T-helper 1 cell treated with Interleukin-12 subunit alpha and Interleukin-12 subunit beta and Interleukin-4 antibody, amounts not matched to agents 30 μg/mL and 1 μg/mL, for 36 hours (primary cell): ENCODE measurements around the gene CHST12.
"Not testable (repeated sequence)": the region's sequence is repeated elsewhere in the genome, so short reads cannot be mapped to it uniquely, and the experiment has no call there.

Experiments
- H3K27ac Mint-ChIP-seq: one replicate; pipeline ENCODE4 v1.8.0; 2021; ENCODE audit warnings: mild to moderate bottlenecking, mixed read lengths
- H3K27me3 Mint-ChIP-seq: one replicate; pipeline ENCODE4 v1.8.0; 2021; ENCODE audit warnings: low read depth, mixed read lengths
- H3K36me3 Mint-ChIP-seq: one replicate; pipeline ENCODE4 v1.8.0; 2021; ENCODE audit warnings: low read depth, mixed read lengths
- H3K4me1 Mint-ChIP-seq: one replicate; pipeline ENCODE4 v1.8.0; 2021; ENCODE audit warnings: low read depth, mixed read lengths
- H3K4me3 Mint-ChIP-seq: one replicate; pipeline ENCODE4 v1.8.0; 2021; ENCODE audit warnings: mild to moderate bottlenecking, moderate library complexity, mixed read lengths
- H3K9me3 Mint-ChIP-seq: one replicate; pipeline ENCODE4 v1.8.0; 2021; ENCODE audit warnings: mixed read lengths

The CHST12 gene

DNA sequence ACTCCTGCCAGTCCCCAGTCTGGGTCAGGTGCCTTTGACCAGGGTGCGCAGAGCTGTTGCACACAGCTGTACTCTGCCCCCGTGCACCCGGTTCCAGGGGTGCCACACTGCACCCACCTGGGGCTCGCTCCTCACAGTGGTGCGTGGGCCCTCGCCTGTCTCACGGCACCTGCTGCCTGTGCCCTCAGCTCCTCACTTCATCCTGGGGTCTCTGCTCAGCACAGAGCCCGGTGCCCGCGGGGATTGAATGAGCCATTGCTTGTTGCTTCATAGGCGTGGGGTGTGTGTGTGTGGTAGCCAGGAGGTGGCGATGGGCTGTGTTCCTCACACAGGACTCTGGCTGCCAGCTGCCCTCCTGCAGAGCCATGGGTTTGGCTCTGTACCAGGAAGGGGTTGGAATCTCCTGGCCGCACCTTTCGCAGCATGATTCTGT lies 30.3 kb upstream of the CHST12 start:
- Mint-ChIP-seq H3K27me3 (no peaks in the 10 kb centered on the region), H3K27ac (no peak overlapping the region)

DNA sequence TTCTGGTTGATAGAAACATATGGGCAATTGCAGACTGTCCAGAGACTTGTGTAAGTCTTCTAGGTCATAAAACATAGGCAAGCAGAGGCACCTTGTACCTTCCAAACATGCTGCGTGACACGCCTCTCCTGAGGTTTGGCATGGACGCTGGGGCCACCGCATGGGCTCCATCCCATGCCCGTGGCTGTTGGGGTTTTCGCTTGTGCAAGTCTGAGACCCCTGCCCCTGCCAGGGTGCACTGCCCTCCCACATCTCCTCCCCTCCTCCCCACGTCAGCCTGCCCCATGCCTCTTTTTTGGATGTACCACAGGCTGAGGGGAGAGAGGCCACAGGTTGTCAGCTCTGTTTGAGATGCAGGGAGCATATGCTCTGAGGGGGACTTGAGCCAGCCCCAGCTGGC lies 29.8 kb upstream of the CHST12 start:
- Mint-ChIP-seq H3K4me1 (peaks cover 3% of the 10 kb centered on the region), H3K27ac (no peak overlapping the region), H3K27me3 (no peaks in the 10 kb centered on the region), H3K4me3 (no peak overlapping the region), H3K9me3 (no peaks in the 10 kb centered on the region), H3K36me3 (peaks cover 51% of the 10 kb centered on the region)

More for the DNA sequence above, 30.3 kb upstream of the CHST12 start:
- peaks cover 48% of the 10 kb centered on the region for H3K36me3 Mint-ChIP-seq
- H3K4me1 Mint-ChIP-seq, result peaks cover 3% of the 10 kb centered on the region
- no peaks in the 10 kb centered on the region for H3K9me3 Mint-ChIP-seq
- no peak overlapping the region for H3K4me3 Mint-ChIP-seq

GRCh38 chr7:2374401-2374800 lies 29.0 kb upstream of the CHST12 start:
- Mint-ChIP-seq H3K27me3 (no peaks in the 10 kb centered on the region), H3K27ac (no peak overlapping the region), H3K4me1 (peaks cover 3% of the 10 kb centered on the region), H3K9me3 (no peaks in the 10 kb centered on the region), H3K4me3 (no peak overlapping the region), H3K36me3 (peaks cover 51% of the 10 kb centered on the region)

- H3K4me1 Mint-ChIP-seq, result peaks cover 3% of the 10 kb centered on the region
- peaks cover 52% of the 10 kb centered on the region for H3K36me3 Mint-ChIP-seq
- no peaks in the 10 kb centered on the region for H3K27me3 Mint-ChIP-seq
- H3K4me3 Mint-ChIP-seq, result no peak overlapping the region
- H3K9me3 Mint-ChIP-seq, result no peaks in the 10 kb centered on the region
- no peak overlapping the region for H3K27ac Mint-ChIP-seq
These were observed 28.3 kb upstream of the CHST12 start for GRCh38 chr7:2374830-2375728.

- Mint-ChIP-seq H3K27ac (no peak overlapping the region), H3K27me3 (no peaks in the 10 kb centered on the region), H3K9me3 (no peaks in the 10 kb centered on the region), H3K36me3 (peaks cover 55% of the 10 kb centered on the region), H3K4me3 (no peak overlapping the region), H3K4me1 (peaks cover 3% of the 10 kb centered on the region)
These were observed 26.9 kb upstream of the CHST12 start for GRCh38 chr7:2376351-2377154.

DNA sequence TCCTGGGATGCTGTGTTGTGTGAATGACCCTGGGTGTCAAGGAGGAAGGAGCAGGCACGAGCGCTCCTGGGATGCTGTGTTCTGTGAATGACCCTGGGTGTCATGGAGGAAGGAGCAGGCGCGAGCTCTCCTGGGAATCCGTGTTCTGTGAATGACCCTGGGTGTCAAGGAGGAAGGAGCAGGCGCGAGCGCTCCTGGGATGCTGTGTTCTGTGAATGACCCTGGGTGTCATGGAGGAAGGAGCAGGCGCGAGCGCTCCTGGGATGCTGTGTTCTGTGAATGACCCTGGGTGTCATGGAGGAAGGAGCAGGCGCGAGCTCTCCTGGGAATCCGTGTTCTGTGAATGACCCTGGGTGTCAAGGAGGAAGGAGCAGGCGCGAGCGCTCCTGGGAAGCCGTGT lies 25.9 kb upstream of the CHST12 start:
- not testable (repeated sequence) for H3K4me3 Mint-ChIP-seq
- H3K36me3 Mint-ChIP-seq, result peaks cover 54% of the 10 kb centered on the region

DNA sequence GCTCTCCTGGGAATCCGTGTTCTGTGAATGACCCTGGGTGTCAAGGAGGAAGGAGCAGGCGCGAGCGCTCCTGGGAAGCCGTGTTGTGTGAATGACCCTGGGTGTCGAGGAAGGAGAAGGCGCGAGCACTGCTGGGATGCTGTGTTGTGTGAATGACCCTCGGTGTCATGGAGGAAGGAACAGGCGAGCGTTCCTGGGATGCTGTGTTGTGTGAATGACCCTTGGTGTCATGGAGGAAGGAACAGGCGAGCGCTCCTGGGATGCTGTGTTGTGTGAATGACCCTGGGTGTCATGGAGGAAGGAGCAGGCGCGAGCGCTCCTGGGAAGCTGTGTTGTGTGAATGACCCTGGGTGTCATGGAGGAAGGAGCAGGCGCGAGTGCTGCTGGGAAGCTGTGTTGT lies 25.3 kb upstream of the CHST12 start:
- not testable (repeated sequence) for H3K4me3 Mint-ChIP-seq, H3K9me3 Mint-ChIP-seq, H3K27ac Mint-ChIP-seq, H3K4me1 Mint-ChIP-seq, H3K27me3 Mint-ChIP-seq
- peaks cover 52% of the 10 kb centered on the region for H3K36me3 Mint-ChIP-seq

More for the DNA sequence above, 25.9 kb upstream of the CHST12 start:
- not testable (repeated sequence) for H3K4me1 Mint-ChIP-seq, H3K9me3 Mint-ChIP-seq, H3K27me3 Mint-ChIP-seq, H3K27ac Mint-ChIP-seq

- no peak overlapping the region for H3K4me3 Mint-ChIP-seq
- no peak overlapping the region for H3K27ac Mint-ChIP-seq
- peaks cover 3% of the 10 kb centered on the region for H3K4me1 Mint-ChIP-seq
- H3K27me3 Mint-ChIP-seq, result no peaks in the 10 kb centered on the region
- peaks cover 52% of the 10 kb centered on the region for H3K36me3 Mint-ChIP-seq
- no peaks in the 10 kb centered on the region for H3K9me3 Mint-ChIP-seq
These were observed 24.2 kb upstream of the CHST12 start for GRCh38 chr7:2379161-2379560.

DNA sequence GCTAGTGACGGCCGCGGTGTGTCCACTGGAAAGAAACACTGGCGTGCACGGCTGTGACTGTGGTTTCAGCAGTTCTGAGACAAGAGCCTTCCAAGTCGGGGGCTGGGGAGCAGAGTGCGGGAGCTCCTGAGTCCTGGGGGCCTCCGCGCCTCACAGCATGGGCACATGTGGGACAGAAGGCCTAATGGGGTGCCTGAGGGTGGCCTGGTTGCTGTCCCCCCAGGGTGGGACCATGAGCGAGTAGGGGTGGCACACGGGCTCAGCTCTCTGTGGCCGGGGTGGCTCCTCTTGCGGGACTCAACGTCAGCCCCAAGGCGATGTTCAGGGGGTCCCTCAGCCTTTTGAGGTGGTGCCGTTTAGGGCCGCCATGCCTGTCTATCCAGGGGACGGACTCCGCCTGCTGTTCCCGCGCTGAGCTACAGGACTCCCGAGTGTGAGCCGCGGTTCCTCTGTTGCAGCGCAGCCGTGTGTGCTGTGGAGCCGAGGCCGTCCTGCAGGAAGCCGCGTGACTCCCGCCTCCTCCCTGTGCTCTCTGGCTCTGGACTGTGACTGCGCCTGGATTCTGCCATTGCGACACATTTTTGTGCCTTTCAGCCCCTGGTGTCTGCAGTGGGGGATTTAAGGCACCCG lies 23.5 kb upstream of the CHST12 start:
- H3K9me3 Mint-ChIP-seq, result no peaks in the 10 kb centered on the region
- no peak overlapping the region for H3K4me3 Mint-ChIP-seq
- peaks cover 50% of the 10 kb centered on the region for H3K36me3 Mint-ChIP-seq
- H3K27ac Mint-ChIP-seq, result no peak overlapping the region
- H3K4me1 Mint-ChIP-seq, result peaks cover 3% of the 10 kb centered on the region
- H3K27me3 Mint-ChIP-seq, result no peaks in the 10 kb centered on the region

- peaks cover 45% of the 10 kb centered on the region for H3K36me3 Mint-ChIP-seq
These were observed 22.9 kb upstream of the CHST12 start for GRCh38 chr7:2380461-2380860.

DNA sequence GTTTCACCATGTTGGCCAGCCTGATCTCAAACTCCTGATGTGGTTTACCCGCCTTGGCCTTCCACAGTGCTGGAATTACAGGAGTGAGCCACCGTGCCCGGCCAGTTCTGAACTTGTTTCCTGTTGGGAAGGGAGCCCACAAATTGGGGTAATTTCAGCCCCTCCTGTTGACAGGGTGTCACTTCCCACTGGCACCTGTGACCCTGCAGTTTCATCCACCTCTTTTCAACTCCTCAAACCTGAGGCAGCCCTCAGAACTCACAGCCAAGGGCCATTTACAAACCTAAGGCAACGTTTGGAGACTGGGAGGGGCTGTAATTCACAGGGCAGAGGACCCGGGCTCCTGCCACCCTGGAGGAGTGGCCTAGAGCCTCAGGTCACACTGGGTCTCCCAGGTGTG lies 22.2 kb upstream of the CHST12 start:
- no peak overlapping the region for H3K27ac Mint-ChIP-seq
- H3K9me3 Mint-ChIP-seq, result no peaks in the 10 kb centered on the region
- H3K4me3 Mint-ChIP-seq, result no peak overlapping the region
- H3K4me1 Mint-ChIP-seq, result peaks cover 3% of the 10 kb centered on the region
- no peaks in the 10 kb centered on the region for H3K27me3 Mint-ChIP-seq
- peaks cover 40% of the 10 kb centered on the region for H3K36me3 Mint-ChIP-seq

More at GRCh38 chr7:2380461-2380860, 22.9 kb upstream of the CHST12 start:
- Mint-ChIP-seq H3K27me3 (no peaks in the 10 kb centered on the region), H3K27ac (no peak overlapping the region), H3K4me1 (peaks cover 3% of the 10 kb centered on the region), H3K4me3 (no peak overlapping the region), H3K9me3 (no peaks in the 10 kb centered on the region)

- H3K4me1 Mint-ChIP-seq, result peaks cover 3% of the 10 kb centered on the region
- H3K4me3 Mint-ChIP-seq, result no peak overlapping the region
- H3K9me3 Mint-ChIP-seq, result no peaks in the 10 kb centered on the region
- H3K27ac Mint-ChIP-seq, result no peak overlapping the region
- H3K36me3 Mint-ChIP-seq, result peaks cover 36% of the 10 kb centered on the region
- H3K27me3 Mint-ChIP-seq, result no peaks in the 10 kb centered on the region
These were observed 21.4 kb upstream of the CHST12 start for GRCh38 chr7:2381881-2382509.

- no peaks in the 10 kb centered on the region for H3K9me3 Mint-ChIP-seq
- H3K27ac Mint-ChIP-seq, result no peak overlapping the region
- H3K4me1 Mint-ChIP-seq, result no peaks in the 10 kb centered on the region
- peaks cover 26% of the 10 kb centered on the region for H3K36me3 Mint-ChIP-seq
- no peak overlapping the region for H3K4me3 Mint-ChIP-seq
- no peaks in the 10 kb centered on the region for H3K27me3 Mint-ChIP-seq
These were observed 19.7 kb upstream of the CHST12 start for GRCh38 chr7:2383543-2384274.
